Measurements from ENCODE around the gene TEX264. TPM values are rescaled to one million over a fixed set of nuclear protein-coding genes. Genes with fewer than 3 reads are reported as not detected.

Gene TEX264
- total and polyA plus RNA-seq, 2 of the 13 experiments (the other 11 are each of a cell fraction or from before 2014, with no cell fraction given): 35.2 to 52.1 TPM

- WGBS (ENCODE audit: low lambda C conversion rate): no CpG with 5 or more reads among the region's 2 CpGs
- FAIRE-seq (no peak), DNase-seq (ENCODE audit: low spot score) (no peak), ATAC-seq (no peak)
- no peaks in the 10 kb centered on the region for H4K20me1 ChIP-seq (ENCODE audit: insufficient read depth, low read length)
- in situ Hi-C loops (cut with HindIII; ENCODE audit: extremely low pct_ligation_motif_present, low pct_unique_long_range_greater_than_20kb) (no loop called here), intact Hi-C loops (cut with micrococcal nuclease; ENCODE audit: unreplicated experiment) (loop anchor here (10.0 kb wide), 1 partner anchor 290 kb away; the partner anchor contains the start of gene MANF)
- ChIA-PET POLR2A (interaction anchor here (0.8 kb wide), 2 partner anchors 175 to 281 kb away, joined by 3 read pairs; partner anchors contain the start of gene DCAF1), CTCF (ENCODE audit: low intra/inter-chr PET ratio, low total read pairs) (no interaction called here)
- peaks cover 8 to 9% of the 10 kb centered on the region in 2 experiments; a peak in 3 of 5 replicates for H3K36me3 ChIP-seq (replicated peaks in 1 of 2; ENCODE audit: control insufficient read depth in 1 of 2, insufficient read depth in 2 of 2, low read length in 2 of 2)
- no peak overlapping the region for H2AFZ ChIP-seq (ENCODE audit: low read length)
- no peak overlapping the region for H3K27ac ChIP-seq (ENCODE audit: extremely low read length, insufficient read depth, low read length)
- no peaks in the 10 kb centered on the region for H3K9me3 ChIP-seq (ENCODE audit: low read length)
- H3K4me2 ChIP-seq (ENCODE audit: low read depth, low read length): no peak overlapping the region
- no peak overlapping the region for H3K4me3 ChIP-seq (replicated peaks in 1 of 3; ENCODE audit: insufficient read depth in 1 of 3, low read depth in 2 of 3, low read length in 3 of 3)
- H3K9ac ChIP-seq (ENCODE audit: insufficient read depth, low read depth, low read length): no peak overlapping the region
- peaks cover 28% of the 10 kb centered on the region for H3K4me1 ChIP-seq (ENCODE audit: insufficient read depth, low read length)
- H3K27me3 ChIP-seq (ENCODE audit: control insufficient read depth in 1 of 2, insufficient read depth in 2 of 2, low read length in 2 of 2): no peaks in the 10 kb centered on the region
- H3K79me2 ChIP-seq (ENCODE audit: insufficient read depth, low read length): peaks cover 4% of the 10 kb centered on the region
- BruUV-seq (replicated peaks): no TSS peak
- TF ChIP-seq ZNF816 (CRISPR knock-in tag; IDR thresholded peaks at IDR 0.05; ENCODE audit: borderline replicate concordance) (no peak), YEATS2 (CRISPR knock-in tag; IDR thresholded peaks at IDR 0.05; ENCODE audit: borderline replicate concordance) (no peak), ZKSCAN1 (IDR thresholded peaks at IDR 0.05; ENCODE audit: low read length) (no peak), GLI4 (CRISPR knock-in tag; IDR thresholded peaks at IDR 0.05; ENCODE audit: borderline replicate concordance) (no peak), FOXC1 (CRISPR knock-in tag; IDR thresholded peaks at IDR 0.05; ENCODE audit: borderline replicate concordance) (no peak), NR2F6 (IDR thresholded peaks at IDR 0.05) (no peak), NR2F6 (CRISPR knock-in tag; IDR thresholded peaks at IDR 0.05) (no peak), RBFOX2 (IDR thresholded peaks at IDR 0.05; ENCODE audit: low read depth, low read length) (no peak), SMARCE1 (IDR thresholded peaks at IDR 0.05; ENCODE audit: borderline replicate concordance) (no peak), GATAD1 (CRISPR knock-in tag; IDR thresholded peaks at IDR 0.05) (no peak), ZMAT5 (CRISPR knock-in tag; IDR thresholded peaks at IDR 0.05; ENCODE audit: borderline replicate concordance, low read depth) (no peak), RCOR2 (CRISPR knock-in tag; IDR thresholded peaks at IDR 0.05) (no peak), ZNF225 (CRISPR knock-in tag; IDR thresholded peaks at IDR 0.05) (no peak), ZSCAN9 (CRISPR knock-in tag; IDR thresholded peaks at IDR 0.05; ENCODE audit: borderline replicate concordance) (no peak), SPEN (CRISPR knock-in tag; IDR thresholded peaks at IDR 0.05; ENCODE audit: low read depth) (no peak)
- TF ChIP-seq, protein P1, sequence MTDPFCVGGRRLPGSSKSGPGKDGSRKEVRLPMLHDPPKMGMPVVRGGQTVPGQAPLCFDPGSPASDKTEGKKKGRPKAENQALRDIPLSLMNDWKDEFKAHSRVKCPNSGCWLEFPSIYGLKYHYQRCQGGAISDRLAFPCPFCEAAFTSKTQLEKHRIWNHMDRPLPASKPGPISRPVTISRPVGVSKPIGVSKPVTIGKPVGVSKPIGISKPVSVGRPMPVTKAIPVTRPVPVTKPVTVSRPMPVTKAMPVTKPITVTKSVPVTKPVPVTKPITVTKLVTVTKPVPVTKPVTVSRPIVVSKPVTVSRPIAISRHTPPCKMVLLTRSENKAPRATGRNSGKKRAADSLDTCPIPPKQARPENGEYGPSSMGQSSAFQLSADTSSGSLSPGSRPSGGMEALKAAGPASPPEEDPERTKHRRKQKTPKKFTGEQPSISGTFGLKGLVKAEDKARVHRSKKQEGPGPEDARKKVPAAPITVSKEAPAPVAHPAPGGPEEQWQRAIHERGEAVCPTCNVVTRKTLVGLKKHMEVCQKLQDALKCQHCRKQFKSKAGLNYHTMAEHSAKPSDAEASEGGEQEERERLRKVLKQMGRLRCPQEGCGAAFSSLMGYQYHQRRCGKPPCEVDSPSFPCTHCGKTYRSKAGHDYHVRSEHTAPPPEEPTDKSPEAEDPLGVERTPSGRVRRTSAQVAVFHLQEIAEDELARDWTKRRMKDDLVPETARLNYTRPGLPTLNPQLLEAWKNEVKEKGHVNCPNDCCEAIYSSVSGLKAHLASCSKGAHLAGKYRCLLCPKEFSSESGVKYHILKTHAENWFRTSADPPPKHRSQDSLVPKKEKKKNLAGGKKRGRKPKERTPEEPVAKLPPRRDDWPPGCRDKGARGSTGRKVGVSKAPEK (CRISPR knock-in tag; IDR thresholded peaks at IDR 0.05; ENCODE audit: borderline replicate concordance): no peak
- TF ChIP-seq, protein P2, sequence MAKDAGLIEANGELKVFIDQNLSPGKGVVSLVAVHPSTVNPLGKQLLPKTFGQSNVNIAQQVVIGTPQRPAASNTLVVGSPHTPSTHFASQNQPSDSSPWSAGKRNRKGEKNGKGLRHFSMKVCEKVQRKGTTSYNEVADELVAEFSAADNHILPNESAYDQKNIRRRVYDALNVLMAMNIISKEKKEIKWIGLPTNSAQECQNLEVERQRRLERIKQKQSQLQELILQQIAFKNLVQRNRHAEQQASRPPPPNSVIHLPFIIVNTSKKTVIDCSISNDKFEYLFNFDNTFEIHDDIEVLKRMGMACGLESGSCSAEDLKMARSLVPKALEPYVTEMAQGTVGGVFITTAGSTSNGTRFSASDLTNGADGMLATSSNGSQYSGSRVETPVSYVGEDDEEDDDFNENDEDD (CRISPR knock-in tag; IDR thresholded peaks at IDR 0.05; ENCODE audit: borderline replicate concordance): no peak
- TF ChIP-seq, protein P3, sequence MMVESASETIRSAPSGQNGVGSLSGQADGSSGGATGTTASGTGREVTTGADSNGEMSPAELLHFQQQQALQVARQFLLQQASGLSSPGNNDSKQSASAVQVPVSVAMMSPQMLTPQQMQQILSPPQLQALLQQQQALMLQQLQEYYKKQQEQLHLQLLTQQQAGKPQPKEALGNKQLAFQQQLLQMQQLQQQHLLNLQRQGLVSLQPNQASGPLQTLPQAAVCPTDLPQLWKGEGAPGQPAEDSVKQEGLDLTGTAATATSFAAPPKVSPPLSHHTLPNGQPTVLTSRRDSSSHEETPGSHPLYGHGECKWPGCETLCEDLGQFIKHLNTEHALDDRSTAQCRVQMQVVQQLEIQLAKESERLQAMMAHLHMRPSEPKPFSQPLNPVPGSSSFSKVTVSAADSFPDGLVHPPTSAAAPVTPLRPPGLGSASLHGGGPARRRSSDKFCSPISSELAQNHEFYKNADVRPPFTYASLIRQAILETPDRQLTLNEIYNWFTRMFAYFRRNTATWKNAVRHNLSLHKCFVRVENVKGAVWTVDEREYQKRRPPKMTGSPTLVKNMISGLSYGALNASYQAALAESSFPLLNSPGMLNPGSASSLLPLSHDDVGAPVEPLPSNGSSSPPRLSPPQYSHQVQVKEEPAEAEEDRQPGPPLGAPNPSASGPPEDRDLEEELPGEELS (CRISPR knock-in tag; IDR thresholded peaks at IDR 0.05): no peak
These were observed 4.2 kb downstream of the TEX264 start for GRCh38 chr3:51675201-51675611.
